ENCODE results near the gene PCDH18. TPM values are rescaled to one million over a fixed set of nuclear protein-coding genes. Genes with fewer than 3 reads are reported as not detected.

PCDH18 gene
- total RNA-seq, 4 donors from 2014 or later = 49.6 to 61.3 (median 54.3) TPM

GRCh38 chr4:137531168-137531985, 917 bp downstream of the PCDH18 start:
- peak in 1 of 2 donors; percentile 65 for DNase-seq (ENCODE audit: low spot score in 2 of 2)
- peak overlapping the region; percentile 31 to 55 (median 46) for H3K4me3 ChIP-seq
- H3K27me3 ChIP-seq = no peaks in the 10 kb centered on the region
- H3K9me3 ChIP-seq = no peaks in the 10 kb centered on the region
- peaks cover 0 to 22% (median 3%) of the 10 kb centered on the region in 4 donors for H3K4me1 ChIP-seq
- 11 to 17% methylated on average over 13 of the region's 13 CpGs for WGBS, 2 donors
- peak overlapping the region; percentile 46 to 87 (median 73) for H3K27ac ChIP-seq
- no peaks in the 10 kb centered on the region for H3K36me3 ChIP-seq
- TF ChIP-seq POLR2A (IDR thresholded peaks at IDR 0.05) = no peak
- TF ChIP-seq, protein P1, sequence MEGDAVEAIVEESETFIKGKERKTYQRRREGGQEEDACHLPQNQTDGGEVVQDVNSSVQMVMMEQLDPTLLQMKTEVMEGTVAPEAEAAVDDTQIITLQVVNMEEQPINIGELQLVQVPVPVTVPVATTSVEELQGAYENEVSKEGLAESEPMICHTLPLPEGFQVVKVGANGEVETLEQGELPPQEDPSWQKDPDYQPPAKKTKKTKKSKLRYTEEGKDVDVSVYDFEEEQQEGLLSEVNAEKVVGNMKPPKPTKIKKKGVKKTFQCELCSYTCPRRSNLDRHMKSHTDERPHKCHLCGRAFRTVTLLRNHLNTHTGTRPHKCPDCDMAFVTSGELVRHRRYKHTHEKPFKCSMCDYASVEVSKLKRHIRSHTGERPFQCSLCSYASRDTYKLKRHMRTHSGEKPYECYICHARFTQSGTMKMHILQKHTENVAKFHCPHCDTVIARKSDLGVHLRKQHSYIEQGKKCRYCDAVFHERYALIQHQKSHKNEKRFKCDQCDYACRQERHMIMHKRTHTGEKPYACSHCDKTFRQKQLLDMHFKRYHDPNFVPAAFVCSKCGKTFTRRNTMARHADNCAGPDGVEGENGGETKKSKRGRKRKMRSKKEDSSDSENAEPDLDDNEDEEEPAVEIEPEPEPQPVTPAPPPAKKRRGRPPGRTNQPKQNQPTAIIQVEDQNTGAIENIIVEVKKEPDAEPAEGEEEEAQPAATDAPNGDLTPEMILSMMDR (IDR thresholded peaks at IDR 0.05) = peak in 3 of 5 experiments; percentile 23 to 35 (median 30)
- TF ChIP-seq EP300 (IDR thresholded peaks at IDR 0.05) = peak in 1 of 2 donors; percentile 27

DNA sequence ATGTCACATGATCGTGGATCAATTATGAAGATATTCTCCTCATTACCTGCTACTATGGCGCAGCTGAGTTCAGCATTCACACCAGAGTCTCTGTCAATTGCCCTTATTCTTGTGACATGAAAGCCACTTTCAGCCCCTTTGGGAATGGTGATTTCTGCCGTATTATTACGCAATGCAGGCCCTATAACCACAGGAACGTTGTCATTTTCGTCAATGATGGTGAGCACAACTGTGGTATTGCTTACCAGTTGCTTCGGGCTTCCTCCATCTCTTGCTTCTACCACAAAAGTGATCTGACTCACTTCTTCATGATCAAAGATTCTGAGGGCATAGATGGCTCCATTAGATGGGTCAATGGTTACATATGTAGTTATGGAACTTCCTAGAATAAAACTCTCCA, 2.1 kb downstream of the PCDH18 start:
- WGBS, 2 donors = 75 to 85% methylated on average over 7 of the region's 7 CpGs
- TF ChIP-seq, protein P1 (IDR thresholded peaks at IDR 0.05) = no peak
- TF ChIP-seq EP300 (IDR thresholded peaks at IDR 0.05) (peak in 1 of 2 donors; percentile 81), POLR2A (IDR thresholded peaks at IDR 0.05) (no peak)
- Histone ChIP-seq H3K27me3 (no peaks in the 10 kb centered on the region), H3K36me3 (no peaks in the 10 kb centered on the region), H3K4me3 (peak overlapping the region; percentile 20 to 55 (median 46)), H3K27ac (peak overlapping the region in 2 of 4 donors; percentile 53 to 87), H3K9me3 (no peaks in the 10 kb centered on the region), H3K4me1 (peaks cover 0 to 27% (median 3%) of the 10 kb centered on the region in 4 donors)
- no peak for DNase-seq (ENCODE audit: low spot score in 2 of 2)

DNA sequence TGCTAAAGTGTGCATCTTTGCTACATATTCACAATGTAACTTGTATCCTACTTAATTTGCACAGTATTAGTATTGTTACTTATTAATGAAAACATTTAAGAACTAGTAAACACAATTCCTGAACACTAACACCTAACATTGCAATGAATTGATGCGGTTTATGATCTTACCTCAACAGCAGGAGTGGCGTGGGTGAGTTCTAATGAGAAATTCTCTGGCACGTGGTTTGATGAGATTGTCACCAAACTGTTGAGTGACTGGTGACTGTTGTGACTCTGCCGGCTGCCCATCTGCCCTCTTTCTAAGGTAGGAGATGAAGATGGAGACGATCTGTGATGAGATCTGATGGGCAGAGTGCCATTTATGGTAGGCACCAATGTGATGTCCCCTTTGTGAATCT, 2.9 kb downstream of the PCDH18 start:
- Histone ChIP-seq H3K4me1 (peaks cover 0 to 35% (median 3%) of the 10 kb centered on the region in 4 donors), H3K27me3 (no peaks in the 10 kb centered on the region), H3K36me3 (no peaks in the 10 kb centered on the region), H3K4me3 (peak overlapping the region; percentile 20 to 55 (median 46)), H3K9me3 (no peaks in the 10 kb centered on the region), H3K27ac (peak overlapping the region in 2 of 4 donors; percentile 53 to 87)
- WGBS, 2 donors = 72 to 75% methylated on average over 5 of the region's 5 CpGs
- DNase-seq (ENCODE audit: low spot score in 2 of 2) = no peak
- TF ChIP-seq, protein P1 (IDR thresholded peaks at IDR 0.05) = no peak
- TF ChIP-seq EP300 (IDR thresholded peaks at IDR 0.05) (no peak), POLR2A (IDR thresholded peaks at IDR 0.05) (no peak)

DNA sequence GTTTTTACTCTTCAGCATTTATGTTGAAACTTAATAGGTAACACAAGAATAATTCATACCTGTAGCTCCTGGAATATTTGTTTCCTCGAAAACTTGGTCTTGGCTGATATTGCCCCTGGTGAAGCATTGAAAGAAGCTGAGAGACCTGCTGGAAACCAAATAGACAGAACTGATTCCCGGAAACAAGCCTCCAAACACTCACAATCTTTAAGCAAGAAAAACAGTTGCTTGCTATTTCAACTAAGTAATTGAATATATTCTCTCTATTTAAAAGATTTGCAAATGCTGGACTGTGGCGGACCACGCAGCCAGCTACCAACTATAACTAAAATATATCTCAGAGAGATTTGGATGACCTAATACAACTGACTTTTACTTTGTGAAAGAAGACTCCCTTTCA, 3.6 kb downstream of the PCDH18 start:
- WGBS, 2 donors = 64 to 79% methylated on average over 4 of the region's 4 CpGs
- no peak for TF ChIP-seq EP300 (IDR thresholded peaks at IDR 0.05)
- TF ChIP-seq, protein P1 (IDR thresholded peaks at IDR 0.05) = no peak
- TF ChIP-seq POLR2A (IDR thresholded peaks at IDR 0.05) = no peak
- peak overlapping the region; percentile 5 to 55 (median 28) for H3K4me3 ChIP-seq
- H3K27me3 ChIP-seq = no peaks in the 10 kb centered on the region
- H3K9me3 ChIP-seq = no peaks in the 10 kb centered on the region
- H3K4me1 ChIP-seq = peaks cover 0 to 35% (median 3%) of the 10 kb centered on the region in 4 donors
- no peaks in the 10 kb centered on the region for H3K36me3 ChIP-seq
- peak overlapping the region in 2 of 4 donors; percentile 12 to 87 for H3K27ac ChIP-seq
- DNase-seq (ENCODE audit: low spot score in 2 of 2) = no peak

DNA sequence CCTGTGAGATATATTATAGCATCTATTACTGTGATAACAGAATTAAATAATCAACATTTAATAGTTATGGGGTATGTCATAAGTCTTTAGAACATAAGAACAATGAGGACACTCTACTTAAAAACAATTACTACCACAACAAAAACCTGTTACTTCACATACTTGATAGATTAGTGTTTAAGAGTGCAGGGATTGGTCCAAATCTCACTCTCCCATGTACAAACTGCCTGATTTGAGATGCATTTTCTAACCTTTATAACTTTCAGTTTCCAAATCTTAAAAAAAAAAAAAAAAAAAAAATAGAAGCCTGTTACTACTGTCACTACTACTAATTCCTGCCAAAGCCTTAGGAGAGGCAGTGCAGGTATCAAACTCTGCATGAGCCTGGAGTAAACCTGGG, 5.6 kb downstream of the PCDH18 start:
- Histone ChIP-seq H3K4me3 (peak overlapping the region in 1 of 4 donors; percentile 1), H3K36me3 (no peaks in the 10 kb centered on the region), H3K9me3 (no peaks in the 10 kb centered on the region), H3K27me3 (no peaks in the 10 kb centered on the region), H3K27ac (no peak overlapping the region), H3K4me1 (peaks cover 0 to 29% (median 0%) of the 10 kb centered on the region in 4 donors)
- TF ChIP-seq EP300 (IDR thresholded peaks at IDR 0.05) = no peak
- TF ChIP-seq, protein P1 (IDR thresholded peaks at IDR 0.05) = no peak
- TF ChIP-seq POLR2A (IDR thresholded peaks at IDR 0.05) = no peak
- no peak for DNase-seq (ENCODE audit: low spot score in 2 of 2)

All from tibial nerve (tissue), 4 donors.